Activated CD8-positive, alpha-beta memory T cell treated with anti-CD3 and anti-CD28 coated beads for 4 hours (primary cell): ENCODE results near the gene ENHO.

Experiments used
- DNase-seq, 2 donors: peaks; one replicate each; pipeline ENCODE4 v3.0.0-alpha.2; 2020; ENCODE audit warnings: low read depth in 2 of 2

The ENHO gene

DNA sequence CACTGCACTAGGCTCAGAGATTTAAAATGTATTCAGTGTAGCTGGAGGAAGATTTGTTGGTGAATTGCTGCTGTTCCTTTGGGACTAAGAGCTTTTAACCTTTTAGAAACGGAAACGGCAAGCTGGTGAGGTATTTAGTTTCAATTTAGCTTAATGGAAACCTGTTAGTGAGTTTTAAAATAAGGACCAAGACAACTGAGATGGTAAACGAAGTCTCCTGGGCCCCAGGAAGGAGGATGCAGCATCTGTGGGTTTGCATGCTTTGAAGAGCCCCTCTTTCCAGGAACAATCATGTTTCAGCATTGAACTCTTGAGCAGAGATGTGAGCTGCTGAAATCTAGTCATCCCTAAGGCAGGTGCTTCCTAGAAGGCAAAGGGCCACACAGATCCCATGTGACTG is 47.7 kb downstream of the ENHO start:
- no peak for DNase-seq
